Testis (tissue), 3 donors: ENCODE measurements around the gene ZDHHC7. TPM values are rescaled to one million over a fixed set of nuclear protein-coding genes. Genes with fewer than 3 reads are reported as not detected.

ENCODE experiments used
- DNase-seq: peaks from one replicate; pipeline ENCODE4 v3.0.0-alpha.2; 2019
- H3K27ac ChIP-seq, 2 donors: fragments of 200-600 bp; sonication (generic); one replicate each; pipeline ENCODE4 v1.5.1; 2019
- H3K27me3 ChIP-seq: fragments of 200-600 bp; sonication (generic); one replicate; pipeline ENCODE4 v1.5.1; 2019
- H3K36me3 ChIP-seq: fragments of 200-600 bp; sonication (generic); one replicate; pipeline ENCODE4 v1.5.1; 2017; ENCODE audit warnings: low read depth; ENCODE audit errors: missing control alignments
- H3K4me1 ChIP-seq: fragments of 200-600 bp; sonication (generic); one replicate; pipeline ENCODE4 v1.5.1; 2019
- H3K4me3 ChIP-seq, 2 donors: fragments of 200-600 bp; sonication (generic); one replicate each; pipeline ENCODE4 v1.5.1; 2017 to 2019
- H3K9me3 ChIP-seq: fragments of 200-600 bp; sonication (generic); one replicate; pipeline ENCODE4 v1.5.1; 2017
- CTCF ChIP-seq, 3 experiments: fragments of 450-650 bp in 2 of 3; fragments of 200-600 bp in 1 of 3; sonication (generic) in 1 of 3; IDR thresholded peaks; one replicate each; pipeline ENCODE4 v1.5.1; 2016 to 2019; ENCODE audit warnings: antibody characterized with exemption in 3 of 3, mild to moderate bottlenecking in 2 of 3, moderate library complexity in 1 of 3
- POLR2A ChIP-seq: fragments of 450-650 bp; IDR thresholded peaks from one replicate; pipeline ENCODE4 v1.6.1; 2017; ENCODE audit warnings: antibody characterized with exemption, mild to moderate bottlenecking, moderate library complexity
- WGBS, 2 donors: methylation state at CpG; one replicate each; pipeline ENCODE4 v1.1.5; 2018; 5-methylcytosine and 5-hydroxymethylcytosine counted together
- intact Hi-C: fragments of 100-400 bp; cut with DNase I; formaldehyde crosslinking; loops from one replicate; pipeline ENCODE4 v1.15.1; 2023; ENCODE audit warnings: low total_unique reads
- polyA plus RNA-seq: library from polyadenylated mRNA; stranded (reverse); fragments of 350-450 nt; fragmentation: Illumina TruSeq; extraction: RNeasy Lipid Tissue Mini Kit (QIAGEN cat#74804); gene quantifications from one replicate; pipeline ENCODE4 v1.2.3, GENCODE V29; 2014; ENCODE audit warnings: low read depth, low replicate concordance; ENCODE audit not compliant: insufficient read depth
- total RNA-seq, 2 donors: library from RNA; depleted of rRNA; stranded (reverse); fragments of >200 nt; gene quantifications; one replicate each; pipeline ENCODE4 v1.2.3, GENCODE V29; 2016

The ZDHHC7 gene
- total and polyA plus RNA-seq, 3 donors from 2014 or later: 29.4 to 42.7 (median 35.0) TPM

- no peak overlapping the region for H3K4me3 ChIP-seq
- H3K4me1 ChIP-seq: peaks cover 65% of the 10 kb centered on the region
- peak overlapping the region; percentile 67 to 78 for H3K27ac ChIP-seq
- no peaks in the 10 kb centered on the region for H3K27me3 ChIP-seq
- no peak for DNase-seq
- H3K36me3 ChIP-seq: no peaks in the 10 kb centered on the region
- intact Hi-C loops: no loop called here
- WGBS, 2 donors: 49 to 63% methylated on average over 8 of the region's 8 CpGs
- TF ChIP-seq CTCF (IDR thresholded peaks at IDR 0.05) (no peak), POLR2A (no peak)
- no peaks in the 10 kb centered on the region for H3K9me3 ChIP-seq
Observed at GRCh38 chr16:84930298-84931106, 80.8 kb downstream of the ZDHHC7 start.

- WGBS, 2 donors: 29 to 36% methylated on average over 31 to 36 of the region's 36 CpGs
- intact Hi-C loops: no loop called here
Observed at GRCh38 chr16:84929421-84930297, 81.7 kb downstream of the ZDHHC7 start.

GRCh38 chr16:84928679-84929420 lies 82.5 kb downstream of the ZDHHC7 start:
- Histone ChIP-seq H3K27ac (peak overlapping the region; percentile 67 to 78), H3K9me3 (no peaks in the 10 kb centered on the region), H3K4me3 (no peak overlapping the region), H3K27me3 (no peaks in the 10 kb centered on the region), H3K36me3 (no peaks in the 10 kb centered on the region), H3K4me1 (peaks cover 70% of the 10 kb centered on the region)
- DNase-seq: peak; percentile 87
- intact Hi-C loops: no loop called here
- 27 to 46% methylated on average over 11 to 16 of the region's 16 CpGs for WGBS, 2 donors
- no peak for TF ChIP-seq CTCF (IDR thresholded peaks at IDR 0.05)
- TF ChIP-seq POLR2A: no peak

More at GRCh38 chr16:84929421-84930297, 81.7 kb downstream of the ZDHHC7 start:
- Histone ChIP-seq H3K4me3 (no peak overlapping the region), H3K27me3 (no peaks in the 10 kb centered on the region), H3K9me3 (no peaks in the 10 kb centered on the region), H3K4me1 (peaks cover 72% of the 10 kb centered on the region), H3K36me3 (no peaks in the 10 kb centered on the region), H3K27ac (peak overlapping the region; percentile 67 to 78)
- DNase-seq: peak; percentile 82
- TF ChIP-seq POLR2A: no peak
- TF ChIP-seq CTCF (IDR thresholded peaks at IDR 0.05): no peak

DNA sequence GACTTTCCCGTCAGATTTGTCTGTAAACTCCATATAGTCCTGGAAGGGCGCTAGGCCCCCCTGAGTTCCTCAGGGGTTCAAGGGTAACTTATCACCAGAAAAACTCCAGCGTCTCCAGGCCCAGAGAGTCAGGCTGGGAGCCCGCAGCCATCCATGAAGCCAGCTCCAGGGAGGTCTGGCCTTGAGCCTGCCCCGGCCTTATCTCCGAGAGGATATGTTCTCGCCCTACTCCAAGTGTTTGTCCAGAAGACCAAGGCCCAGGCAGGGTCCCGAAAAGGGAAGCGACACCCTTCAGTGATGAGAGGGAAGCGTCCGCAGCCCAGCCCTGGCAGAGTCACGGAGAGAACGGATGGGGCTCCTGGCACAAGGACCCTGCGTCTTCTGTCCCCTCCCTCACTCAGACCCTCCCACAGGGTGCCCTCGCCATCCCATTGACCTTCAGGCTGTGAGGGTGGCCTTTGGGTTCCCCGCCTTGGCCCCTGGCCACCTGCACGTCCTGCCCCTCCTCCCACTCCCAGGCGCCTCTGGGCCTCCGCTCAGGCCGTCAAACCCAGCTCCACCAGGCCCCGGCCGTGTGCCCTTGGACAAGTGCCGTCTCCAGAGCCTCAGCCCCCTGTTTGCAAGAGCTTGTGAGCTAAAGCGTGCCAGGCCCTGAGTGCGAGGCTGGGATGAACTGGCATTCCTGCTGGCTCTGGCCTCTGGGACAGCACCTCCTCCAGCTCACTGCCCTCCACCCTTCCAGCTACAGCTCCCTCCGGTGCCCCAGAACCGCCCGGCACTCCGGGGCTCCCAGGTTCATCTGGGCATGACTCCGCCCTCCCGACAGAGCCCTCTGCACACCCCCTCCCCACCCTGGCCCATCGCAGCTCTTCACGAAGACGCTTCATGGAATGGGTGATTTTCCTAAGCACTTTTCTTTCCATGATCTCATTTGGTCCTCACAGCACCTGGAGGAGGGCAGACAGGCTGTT lies 83.4 kb downstream of the ZDHHC7 start:
- H3K27me3 ChIP-seq: no peaks in the 10 kb centered on the region
- TF ChIP-seq POLR2A (no peak), CTCF (IDR thresholded peaks at IDR 0.05) (no peak)
- intact Hi-C loops: no loop called here
- H3K36me3 ChIP-seq: no peaks in the 10 kb centered on the region
- peak overlapping the region; percentile 35 to 78 for H3K27ac ChIP-seq
- DNase-seq: peak; percentile 87
- 38 to 52% methylated on average over 18 to 34 of the region's 34 CpGs for WGBS, 2 donors
- H3K9me3 ChIP-seq: no peaks in the 10 kb centered on the region
- peaks cover 62% of the 10 kb centered on the region for H3K4me1 ChIP-seq
- H3K4me3 ChIP-seq: no peak overlapping the region
